GM20000 (cell line): ENCODE measurements around the gene PRKRA.
"Not testable (repeated sequence)": the region's sequence is repeated elsewhere in the genome, so short reads cannot be mapped to it uniquely, and the experiment has no call there.

Experiments
- DNase-seq: peaks from one replicate; pipeline ENCODE4 v3.0.0; 2012; ENCODE audit warnings: low spot score
- CTCF ChIP-seq: IDR thresholded peaks from 2 replicates; pipeline ENCODE4 v1.5.1; 2012; ENCODE audit warnings: mild to moderate bottlenecking, control low read depth; ENCODE audit errors: extremely low read depth, missing control alignments

Gene PRKRA

GRCh38 chr2:178476477-178476876 lies 25.5 kb upstream of the PRKRA start:
- no peak for DNase-seq
- no peak for TF ChIP-seq CTCF

GRCh38 chr2:178474560-178474959 lies 23.6 kb upstream of the PRKRA start:
- DNase-seq, result no peak
- TF ChIP-seq CTCF, result no peak

GRCh38 chr2:178473931-178474330 lies 23.0 kb upstream of the PRKRA start:
- no peak for TF ChIP-seq CTCF
- no peak for DNase-seq

GRCh38 chr2:178473373-178473772 lies 22.4 kb upstream of the PRKRA start:
- no peak for DNase-seq
- TF ChIP-seq CTCF, result no peak

GRCh38 chr2:178471313-178471712 lies 20.3 kb upstream of the PRKRA start:
- not testable (repeated sequence) for DNase-seq

GRCh38 chr2:178469219-178469849 lies 18.4 kb upstream of the PRKRA start:
- no peak for TF ChIP-seq CTCF
- DNase-seq, result no peak

- TF ChIP-seq CTCF, result no peak
- DNase-seq, result no peak
These were observed 6.5 kb upstream of the PRKRA start for GRCh38 chr2:178457390-178457886.

GRCh38 chr2:178455947-178456346 lies 5.0 kb upstream of the PRKRA start:
- no peak for TF ChIP-seq CTCF
- DNase-seq, result no peak
